Colon (tissue), 2 donors: Measurements from ENCODE around the gene AJAP1.

Experiments used
- FAIRE-seq: peaks from 2 replicates; lab custom pipeline; 2012; peaks lifted over from hg19 to GRCh38; lab: Jason Lieb, UNC
- donor health status: control.
- donor health status: control.

AJAP1 gene

GRCh38 chr1:4682607-4683220 is 28.3 kb downstream of the AJAP1 start:
- no peak for FAIRE-seq

GRCh38 chr1:4684136-4684535 is 29.7 kb downstream of the AJAP1 start:
- no peak for FAIRE-seq

- FAIRE-seq = no peak
Measured at GRCh38 chr1:4684864-4685522, 30.6 kb downstream of the AJAP1 start.

DNA sequence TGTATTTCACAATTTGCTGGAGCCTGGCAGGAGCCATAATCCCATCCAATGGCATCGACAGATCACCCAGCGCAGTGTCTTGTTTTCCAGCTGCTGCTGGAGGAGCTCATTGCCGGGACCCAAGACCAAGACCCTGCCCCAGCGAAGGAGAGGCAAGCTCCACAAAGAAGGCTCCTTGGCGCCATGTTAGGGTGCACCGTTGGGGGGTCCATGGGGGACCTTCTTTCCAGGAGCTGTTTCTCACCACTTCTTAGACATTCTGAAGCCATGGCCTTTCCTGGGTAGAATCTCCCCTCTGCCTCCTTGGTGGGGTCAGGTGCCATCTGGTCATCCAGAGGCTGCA is 31.1 kb downstream of the AJAP1 start:
- FAIRE-seq = no peak

- no peak for FAIRE-seq
Measured at GRCh38 chr1:4687943-4688342, 33.5 kb downstream of the AJAP1 start.

- no peak for FAIRE-seq
Measured at GRCh38 chr1:4689271-4689935, 35.0 kb downstream of the AJAP1 start.

DNA sequence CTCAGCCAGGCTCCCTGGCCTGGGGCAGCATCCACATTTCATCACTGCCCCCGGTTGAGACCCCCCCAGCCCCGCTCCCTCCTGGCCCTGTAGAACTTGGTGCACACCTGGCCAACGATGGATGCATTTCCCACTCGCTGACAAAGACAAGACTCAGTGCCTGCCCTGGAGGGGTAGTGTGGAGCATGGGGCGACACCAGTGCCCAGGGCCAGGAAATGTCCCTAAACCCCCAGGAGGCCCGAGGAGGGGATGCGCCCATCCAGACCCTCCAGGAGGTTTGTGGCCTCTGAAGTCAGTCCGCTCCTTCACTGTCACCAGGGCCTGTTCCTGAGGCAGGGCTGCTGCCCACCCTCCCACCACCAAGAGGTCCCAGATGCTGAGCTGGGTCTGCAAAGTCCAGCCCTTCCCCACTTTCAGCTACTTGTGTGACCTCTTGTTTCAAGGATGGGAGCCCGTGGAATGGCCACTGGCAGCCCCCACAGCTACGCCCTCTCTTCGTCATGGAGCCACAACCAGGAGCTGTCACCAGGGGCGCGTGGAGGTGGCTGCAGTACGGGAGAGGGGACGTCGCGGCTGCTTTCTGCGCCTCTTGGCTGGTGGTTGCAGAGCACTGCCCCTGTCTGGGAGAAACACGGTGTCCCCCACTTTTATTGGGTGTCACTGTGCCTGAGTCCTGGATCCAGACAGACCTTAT is 35.7 kb downstream of the AJAP1 start:
- FAIRE-seq = no peak

- FAIRE-seq = no peak
Measured at GRCh38 chr1:4690951-4691675, 36.7 kb downstream of the AJAP1 start.

DNA sequence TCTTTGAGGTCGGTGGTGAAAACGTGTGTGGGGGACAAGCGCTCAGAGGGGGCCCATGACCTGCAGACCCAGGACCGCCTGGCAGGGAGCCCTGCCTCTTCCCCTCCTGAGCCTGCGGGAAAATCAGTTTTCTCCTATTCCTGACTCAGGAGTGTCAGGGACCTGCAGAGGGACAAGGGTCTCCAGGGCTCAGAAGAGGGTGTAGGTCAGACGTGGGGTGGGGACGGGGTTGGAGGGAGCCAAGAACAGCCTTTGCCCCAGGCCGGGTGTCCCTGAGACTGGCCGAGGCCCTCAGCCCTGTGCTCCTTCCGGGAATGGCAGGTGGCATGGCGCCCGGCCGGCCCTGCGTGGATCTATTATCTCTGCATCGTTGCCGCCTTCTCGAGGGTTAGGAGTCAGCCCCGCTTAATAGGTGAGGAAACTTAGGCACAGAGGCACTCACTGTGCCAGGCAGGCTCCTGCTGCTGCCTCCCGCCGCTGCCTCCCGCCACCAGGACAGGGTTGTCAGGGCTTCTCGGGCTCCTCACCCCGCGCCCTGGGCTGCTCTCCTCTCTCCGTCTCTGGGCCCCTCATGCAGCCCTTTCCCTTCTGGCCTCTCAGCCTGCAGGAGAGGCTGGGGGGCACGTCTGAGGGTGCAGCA is 37.5 kb downstream of the AJAP1 start:
- FAIRE-seq = no peak

- FAIRE-seq = no peak
Measured at GRCh38 chr1:4692437-4692836, 38.0 kb downstream of the AJAP1 start.

DNA sequence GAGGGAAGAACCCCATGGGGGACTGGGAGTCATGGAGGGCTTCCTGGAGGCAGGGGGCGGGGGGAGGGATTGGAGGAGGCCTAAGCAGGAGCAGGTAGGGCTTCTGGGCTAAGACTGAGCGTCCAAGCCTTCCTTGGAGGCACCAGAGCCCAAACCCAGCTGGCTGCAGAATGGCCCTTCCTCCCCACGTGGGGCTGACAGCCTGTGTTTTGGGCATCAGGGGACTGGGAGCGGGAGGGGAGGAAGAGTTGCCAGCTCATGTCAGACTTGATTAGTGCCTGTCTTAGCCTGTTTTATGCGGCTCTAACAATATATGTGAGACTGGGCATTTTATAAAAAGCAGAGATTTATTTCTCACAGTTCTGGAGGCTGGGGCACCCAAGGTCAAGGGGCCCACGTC is 38.9 kb downstream of the AJAP1 start:
- FAIRE-seq = no peak

GRCh38 chr1:4693891-4694290 is 39.5 kb downstream of the AJAP1 start:
- no peak for FAIRE-seq

GRCh38 chr1:4694492-4694891 is 40.1 kb downstream of the AJAP1 start:
- no peak for FAIRE-seq

DNA sequence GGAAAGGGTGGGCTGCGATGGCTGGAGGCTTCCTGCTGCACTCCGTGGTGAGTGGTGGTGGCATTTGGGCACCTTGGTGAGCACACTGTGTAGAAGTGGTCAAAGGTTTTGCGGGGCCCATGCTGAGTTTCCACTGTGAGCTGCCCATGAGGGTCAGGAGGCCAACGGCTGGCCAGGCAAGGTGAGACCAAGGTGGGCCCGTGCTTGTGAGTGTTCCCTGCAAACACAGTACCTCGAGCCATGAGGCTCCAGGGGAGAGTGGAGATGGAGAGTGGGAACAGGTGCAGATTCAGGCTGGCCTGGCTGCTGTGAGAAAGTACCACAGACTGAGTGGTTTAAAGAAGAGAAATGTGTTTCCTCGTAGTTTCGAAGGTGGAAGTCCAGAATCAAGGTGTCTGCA is 40.8 kb downstream of the AJAP1 start:
- no peak for FAIRE-seq

DNA sequence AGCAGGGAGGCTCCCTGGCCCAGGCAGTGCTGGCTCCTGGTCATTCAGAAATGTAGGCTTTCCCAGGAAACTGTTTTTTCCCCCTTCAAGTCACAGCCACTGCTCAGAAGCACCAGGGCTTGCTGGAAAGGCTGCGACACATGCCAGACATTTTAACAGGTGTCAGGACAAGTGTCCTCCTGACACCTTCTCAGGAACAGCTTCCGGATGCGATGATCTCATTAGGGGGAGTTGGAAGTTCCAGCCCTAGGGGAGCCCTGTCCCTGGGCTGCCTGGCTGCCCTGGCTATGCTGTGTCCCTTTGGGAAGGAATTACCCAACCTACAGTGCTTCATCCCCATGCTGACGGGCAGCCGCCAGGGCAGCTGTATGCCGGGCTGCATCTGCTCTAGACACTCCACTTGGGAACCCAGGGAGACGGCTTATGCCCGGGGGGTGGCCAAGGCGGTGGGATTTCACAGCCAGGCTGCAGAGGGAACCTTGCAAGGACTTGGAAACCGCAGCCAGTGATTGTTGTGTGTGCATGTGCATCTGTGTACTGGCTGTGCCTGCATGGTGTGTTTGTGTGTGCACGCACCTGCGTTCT is 41.8 kb downstream of the AJAP1 start:
- FAIRE-seq = no peak

GRCh38 chr1:4696753-4697152 is 42.3 kb downstream of the AJAP1 start:
- FAIRE-seq = no peak

- no peak for FAIRE-seq
Measured at GRCh38 chr1:4697801-4698200, 43.4 kb downstream of the AJAP1 start.

DNA sequence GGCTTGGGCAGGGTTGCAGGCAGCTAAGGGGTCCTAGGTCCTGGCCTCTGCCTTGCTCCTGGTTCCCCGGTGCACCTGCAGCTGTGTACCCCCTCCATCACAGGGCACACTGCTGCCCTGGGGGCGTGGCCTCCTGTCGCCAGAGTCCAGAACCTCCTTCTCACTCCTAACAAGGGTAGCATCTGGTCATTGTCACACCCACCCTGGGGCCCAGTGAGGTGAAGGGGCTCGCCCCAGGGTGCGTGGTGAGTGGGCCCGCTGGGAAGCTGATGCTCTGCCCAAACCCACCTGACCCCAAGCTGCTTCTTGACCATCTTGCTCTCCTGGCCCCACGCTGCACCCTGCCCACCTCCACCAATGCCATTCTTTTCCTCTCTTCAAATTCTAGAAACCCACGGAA is 44.5 kb downstream of the AJAP1 start:
- FAIRE-seq = no peak

- FAIRE-seq = no peak
Measured at GRCh38 chr1:4699376-4700301, 45.2 kb downstream of the AJAP1 start.

- no peak for FAIRE-seq
Measured at GRCh38 chr1:4700801-4701200, 46.4 kb downstream of the AJAP1 start.

GRCh38 chr1:4701276-4701675 is 46.9 kb downstream of the AJAP1 start:
- no peak for FAIRE-seq
